ENCODE measurements around the gene MEIS3.
"Not testable (repeated sequence)": the region's sequence is repeated elsewhere in the genome, so short reads cannot be mapped to it uniquely, and the experiment has no call there.

GRCh38 chr19:47383890-47384289 is 35.4 kb downstream of the MEIS3 start:
- TF ChIP-seq ZNF274 (IDR thresholded peaks at IDR 0.05; ENCODE audit: low read depth, low read length); YY1 (IDR thresholded peaks at IDR 0.05; ENCODE audit: insufficient read depth, insufficient read length): not testable (repeated sequence)
